Endothelial cell of umbilical vein (primary cell): ENCODE measurements around the gene KIAA0232. TPM values are rescaled to one million over a fixed set of nuclear protein-coding genes. Genes with fewer than 3 reads are reported as not detected.
A peak's percentile ranks its signal among the peaks of the same experiment; 100 is the strongest.

Experiments used
- BruUV-seq: library from RNA; stranded (reverse); fragments of 400-500 nt; replicated peaks from 2 replicates; lab custom pipeline; 2021; lab: Mats Ljungman, UMichigan
- CTCF ChIA-PET: fragments of 300-600, 350-600 bp; sonication (Branson Sonifier 250); formaldehyde crosslinking; loops from one replicate; lab custom pipeline; 2021; ENCODE audit warnings: antibody characterized with exemption, inconsistent platforms; lab: Charles Lee
- POLR2A ChIA-PET: fragments of 300-600, 350-600 bp; sonication (Branson Sonifier 250); formaldehyde crosslinking; loops from one replicate; lab custom pipeline; 2021; ENCODE audit warnings: antibody characterized with exemption, inconsistent platforms; lab: Charles Lee
- DNase-seq: peaks from one replicate; pipeline ENCODE4 v3.0.0-alpha.2; 2011; ENCODE audit warnings: low read depth, low spot score
- FAIRE-seq: peaks from 2 replicates; lab custom pipeline; 2011; peaks lifted over from hg19 to GRCh38; lab: Jason Lieb, UNC
- H2AFZ ChIP-seq: 2 replicates; pipeline ENCODE4 v1.6.0; 2012; ENCODE audit warnings: low read depth, low read length, control low read depth, inconsistent platforms
- H3K27ac ChIP-seq: 2 replicates; pipeline ENCODE4 v1.5.1; 2011; ENCODE audit warnings: low read depth, mild to moderate bottlenecking, control low read depth, low read length, moderate library complexity; ENCODE audit not compliant: insufficient read depth
- H3K27me3 ChIP-seq, 2 experiments: 2 replicates each; pipeline versions ENCODE4 v1.6.0 to v1.6.1; 2011; ENCODE audit warnings: low read length in 2 of 2, mixed read lengths in 1 of 2; ENCODE audit not compliant: control insufficient read depth in 2 of 2, insufficient read depth in 2 of 2
- H3K36me3 ChIP-seq, 2 experiments: 2 replicates in 1 of 2; 3 replicates in 1 of 2; pipeline ENCODE4 v1.5.1; 2011; ENCODE audit warnings: low read length in 2 of 2, mild to moderate bottlenecking in 1 of 2, moderate library complexity in 1 of 2; ENCODE audit not compliant: control insufficient read depth in 2 of 2, insufficient read depth in 2 of 2; ENCODE audit errors: extremely low read depth in 1 of 2
- H3K4me1 ChIP-seq: 3 replicates; pipeline ENCODE4 v1.5.1; 2011; ENCODE audit warnings: mild to moderate bottlenecking, low read length; ENCODE audit not compliant: control insufficient read depth, insufficient read depth; ENCODE audit errors: extremely low read depth
- H3K4me2 ChIP-seq: 2 replicates; pipeline ENCODE4 v1.6.1; 2011; ENCODE audit warnings: low read length, control low read depth, mixed read lengths; ENCODE audit not compliant: insufficient read depth
- H3K4me3 ChIP-seq, 3 experiments: fragments of 200-600 bp in 1 of 3; sonication (generic), shearing (Covaris generic) in 1 of 3; replicated peaks in 1 of 3; 2 replicates each; pipeline ENCODE4 v1.5.1; 2011 to 2016; ENCODE audit warnings: control low read depth in 3 of 3, low read length in 3 of 3, mild to moderate bottlenecking in 2 of 3, inconsistent platforms in 1 of 3, low read depth in 1 of 3, moderate library complexity in 1 of 3; ENCODE audit not compliant: insufficient read depth in 1 of 3
- H3K79me2 ChIP-seq: 2 replicates; pipeline ENCODE4 v1.6.0; 2012; ENCODE audit warnings: low read length, inconsistent platforms; ENCODE audit not compliant: control insufficient read depth, insufficient read depth
- H3K9ac ChIP-seq: replicated peaks from 2 replicates; pipeline ENCODE3; 2011; ENCODE audit warnings: low read length, control low read depth; ENCODE audit not compliant: insufficient read depth; ENCODE audit errors: extremely low read depth
- H3K9me1 ChIP-seq: replicated peaks from 3 replicates; pipeline ENCODE4 v1.6.0; 2011; ENCODE audit warnings: mild to moderate bottlenecking, low read length; ENCODE audit not compliant: control insufficient read depth, insufficient read depth; ENCODE audit errors: extremely low read depth
- H3K9me3 ChIP-seq: replicated peaks from 2 replicates; pipeline ENCODE4 v1.5.1; 2012; ENCODE audit warnings: low read length, inconsistent platforms; ENCODE audit not compliant: control insufficient read depth, insufficient read depth
- H4K20me1 ChIP-seq: replicated peaks from 2 replicates; pipeline ENCODE3; 2011; ENCODE audit warnings: mild to moderate bottlenecking, low read length; ENCODE audit not compliant: control insufficient read depth, insufficient read depth; ENCODE audit errors: extremely low read depth
- EZH2 ChIP-seq: IDR thresholded peaks from 2 replicates; pipeline ENCODE4 v1.6.1; 2012; ENCODE audit warnings: borderline replicate concordance, low read depth, mild to moderate bottlenecking, moderate library complexity, low read length, inconsistent platforms; ENCODE audit not compliant: severe bottlenecking
- FOS ChIP-seq: IDR thresholded peaks from 2 replicates; pipeline ENCODE4 v1.6.1; 2011; ENCODE audit warnings: mild to moderate bottlenecking, low read length, moderate library complexity, borderline replicate concordance; ENCODE audit not compliant: insufficient read depth
- GATA2 ChIP-seq: IDR thresholded peaks from 2 replicates; pipeline ENCODE4 v1.7.0; 2011; ENCODE audit warnings: low read depth, mild to moderate bottlenecking, moderate library complexity, mixed read lengths, low read length; ENCODE audit not compliant: insufficient read length, insufficient read depth
- JUN ChIP-seq: IDR thresholded peaks from 2 replicates; pipeline ENCODE4 v1.6.1; 2011; ENCODE audit warnings: borderline replicate concordance, low read depth; ENCODE audit not compliant: insufficient read length, insufficient read depth
- MYC ChIP-seq: IDR thresholded peaks from one replicate; pipeline ENCODE4 v1.6.1; 2011; ENCODE audit warnings: mild to moderate bottlenecking, low read depth, low read length
- POLR2AphosphoS5 ChIP-seq: IDR thresholded peaks from 2 replicates; pipeline ENCODE4 v1.6.1; 2012; ENCODE audit warnings: low read depth, mild to moderate bottlenecking, control low read depth, low read length, moderate library complexity; ENCODE audit not compliant: insufficient read depth
- dilution Hi-C: fragments of 300-500 bp; cut with MboI; formaldehyde crosslinking; loops from one replicate; pipeline ENCODE4 v1.15.0; 2019; ENCODE audit warnings: low sequenced_read_pairs; ENCODE audit not compliant: extremely low pct_ligation_motif_present
- intact Hi-C: fragments of 100-400 bp; cut with micrococcal nuclease; formaldehyde crosslinking; loops from one replicate; pipeline ENCODE4 v1.10.0; 2022
- polyA plus RNA-seq, 4 experiments: library from polyadenylated mRNA; depleted of rRNA in 3 of 4; stranded (reverse) in 3 of 4; unstranded in 1 of 4; fragments of >200 nt; gene quantifications; 2 replicates each; pipeline versions ENCODE4 v1.2.1 to v1.2.3, GENCODE V29; 2011 to 2012; ENCODE audit warnings: missing spikeins in 1 of 4
- total RNA-seq: library from RNA; stranded (reverse); gene quantifications from 2 replicates; pipeline ENCODE4 v1.2.3, GENCODE V29; 2021
- TF ChIP-seq, protein P1 (sequence below): IDR thresholded peaks from 2 replicates; pipeline ENCODE4 v1.6.1; 2011; ENCODE audit not compliant: insufficient read depth, insufficient read length
- TF ChIP-seq, protein P2 (sequence below), 2 donors: IDR thresholded peaks; 1 replicate in 1 of 2; 2 replicates in 1 of 2; pipeline ENCODE4 v1.5.1; 2011; ENCODE audit warnings: low read length in 2 of 2, mild to moderate bottlenecking in 2 of 2, moderate library complexity in 2 of 2, control low read depth in 1 of 2, inconsistent platforms in 1 of 2, low read depth in 1 of 2; ENCODE audit not compliant: insufficient read depth in 1 of 2; ENCODE audit errors: extremely low read depth in 1 of 2

KIAA0232 gene
- total and polyA plus RNA-seq, 2 donors (not counting 3 experiments of a cell fraction or from before 2014, with no cell fraction given), result 5.3 to 18.4 TPM

GRCh38 chr4:6855692-6856297 lies 73.3 kb downstream of the KIAA0232 start:
- Histone ChIP-seq H3K4me3 (no peak overlapping the region), H3K9me1 (no peaks in the 10 kb centered on the region), H3K9ac (no peak overlapping the region), H4K20me1 (no peaks in the 10 kb centered on the region), H3K36me3 (peaks cover 6 to 18% of the 10 kb centered on the region in 2 experiments), H3K4me1 (peaks cover 7% of the 10 kb centered on the region), H3K27me3 (no peaks in the 10 kb centered on the region), H3K79me2 (peaks cover 5% of the 10 kb centered on the region), H3K27ac (peak overlapping the region; percentile 34), H2AFZ (no peak overlapping the region), H3K4me2 (no peak overlapping the region), H3K9me3 (no peaks in the 10 kb centered on the region)
- ChIA-PET CTCF (interaction anchor here (2.0 kb wide), 1 partner anchor 18 kb away, joined by 8 read pairs; no protein-coding TSS in a partner anchor), POLR2A (no interaction called here)
- TF ChIP-seq, protein P1, sequence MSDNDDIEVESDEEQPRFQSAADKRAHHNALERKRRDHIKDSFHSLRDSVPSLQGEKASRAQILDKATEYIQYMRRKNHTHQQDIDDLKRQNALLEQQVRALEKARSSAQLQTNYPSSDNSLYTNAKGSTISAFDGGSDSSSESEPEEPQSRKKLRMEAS, result no peak
- TF ChIP-seq GATA2 (no peak), JUN (no peak), POLR2AphosphoS5 (no peak), MYC (no peak), EZH2 (no peak), FOS (no peak)
- TF ChIP-seq, protein P2, sequence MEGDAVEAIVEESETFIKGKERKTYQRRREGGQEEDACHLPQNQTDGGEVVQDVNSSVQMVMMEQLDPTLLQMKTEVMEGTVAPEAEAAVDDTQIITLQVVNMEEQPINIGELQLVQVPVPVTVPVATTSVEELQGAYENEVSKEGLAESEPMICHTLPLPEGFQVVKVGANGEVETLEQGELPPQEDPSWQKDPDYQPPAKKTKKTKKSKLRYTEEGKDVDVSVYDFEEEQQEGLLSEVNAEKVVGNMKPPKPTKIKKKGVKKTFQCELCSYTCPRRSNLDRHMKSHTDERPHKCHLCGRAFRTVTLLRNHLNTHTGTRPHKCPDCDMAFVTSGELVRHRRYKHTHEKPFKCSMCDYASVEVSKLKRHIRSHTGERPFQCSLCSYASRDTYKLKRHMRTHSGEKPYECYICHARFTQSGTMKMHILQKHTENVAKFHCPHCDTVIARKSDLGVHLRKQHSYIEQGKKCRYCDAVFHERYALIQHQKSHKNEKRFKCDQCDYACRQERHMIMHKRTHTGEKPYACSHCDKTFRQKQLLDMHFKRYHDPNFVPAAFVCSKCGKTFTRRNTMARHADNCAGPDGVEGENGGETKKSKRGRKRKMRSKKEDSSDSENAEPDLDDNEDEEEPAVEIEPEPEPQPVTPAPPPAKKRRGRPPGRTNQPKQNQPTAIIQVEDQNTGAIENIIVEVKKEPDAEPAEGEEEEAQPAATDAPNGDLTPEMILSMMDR (IDR thresholded peaks at IDR 0.05; ENCODE audit: extremely low read depth in 1 of 2, insufficient read depth in 1 of 2, low read depth in 1 of 2, low read length in 2 of 2), result no peak
- no TSS peak for BruUV-seq
- FAIRE-seq (no peak), DNase-seq (peak; percentile 27)
- dilution Hi-C loops, result no loop called here
- intact Hi-C loops, result no loop called here
